Measurements from ENCODE around the gene CDC123.
"Not testable (repeated sequence)": the region's sequence is repeated elsewhere in the genome, so short reads cannot be mapped to it uniquely, and the experiment has no call there.

The CDC123 gene

DNA sequence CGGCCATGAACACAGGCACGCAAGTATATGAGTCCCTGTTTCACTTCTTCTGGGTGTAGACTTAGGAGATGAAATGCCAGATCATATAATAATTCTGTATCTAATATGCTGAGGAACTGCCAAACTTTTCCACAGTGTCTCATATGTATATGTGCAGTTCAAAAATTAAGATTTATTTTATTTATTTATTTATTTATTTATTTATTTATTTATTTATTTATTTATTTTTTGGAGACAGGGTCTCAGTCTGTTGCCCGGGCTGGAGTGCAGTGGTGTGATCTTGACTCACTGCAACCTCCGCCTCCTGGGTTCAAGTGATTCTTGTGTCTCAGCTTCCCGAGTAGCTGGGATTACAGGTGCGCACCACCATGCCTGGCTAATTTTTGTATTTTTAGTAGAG lies 24.5 kb upstream of the CDC123 start:
- H3K9ac ChIP-seq (ENCODE audit: low read depth, low read length); H3K4me3 ChIP-seq (ENCODE audit: low read length); H3K27me3 ChIP-seq (ENCODE audit: insufficient read depth, low read length); H3K9me3 ChIP-seq (ENCODE audit: insufficient read depth, low read depth, low read length); H3K4me1 ChIP-seq (ENCODE audit: insufficient read depth, low read length); H3K27ac ChIP-seq (ENCODE audit: low read depth, low read length): not testable (repeated sequence)
- WGBS: 97% methylated on average over 6 of the region's 6 CpGs
- H3K36me3 ChIP-seq (ENCODE audit: insufficient read depth, low read length): peaks cover 81% of the 10 kb centered on the region

DNA sequence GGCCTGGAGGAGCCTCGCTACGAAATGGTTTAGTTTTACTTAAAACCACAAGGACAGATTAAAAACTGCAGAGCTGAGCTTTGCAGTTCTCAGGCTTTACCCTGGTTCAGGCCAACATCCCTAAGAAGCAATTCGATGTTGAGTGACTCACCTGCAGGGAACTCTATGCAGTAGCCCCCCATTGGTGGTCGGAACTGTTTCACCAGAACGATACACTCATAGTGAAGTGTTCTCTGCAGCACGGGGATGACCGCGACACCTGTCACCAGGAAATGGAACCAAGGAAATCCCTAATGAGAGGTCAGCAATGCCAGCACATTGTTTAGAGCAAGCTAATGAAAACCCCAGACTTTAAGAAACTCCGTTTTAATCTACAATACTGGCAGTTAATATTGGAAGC lies 18.3 kb upstream of the CDC123 start:
- Histone ChIP-seq H3K27ac (ENCODE audit: low read depth, low read length) (no peak overlapping the region), H3K27me3 (ENCODE audit: insufficient read depth, low read length) (no peaks in the 10 kb centered on the region), H3K4me3 (ENCODE audit: low read length) (no peak overlapping the region), H3K4me1 (ENCODE audit: insufficient read depth, low read length) (peaks cover 18% of the 10 kb centered on the region), H3K9ac (ENCODE audit: low read depth, low read length) (no peak overlapping the region), H3K36me3 (ENCODE audit: insufficient read depth, low read length) (peaks cover 62% of the 10 kb centered on the region), H3K9me3 (ENCODE audit: insufficient read depth, low read depth, low read length) (no peaks in the 10 kb centered on the region)
- 97% methylated on average over 8 of the region's 9 CpGs for WGBS

DNA sequence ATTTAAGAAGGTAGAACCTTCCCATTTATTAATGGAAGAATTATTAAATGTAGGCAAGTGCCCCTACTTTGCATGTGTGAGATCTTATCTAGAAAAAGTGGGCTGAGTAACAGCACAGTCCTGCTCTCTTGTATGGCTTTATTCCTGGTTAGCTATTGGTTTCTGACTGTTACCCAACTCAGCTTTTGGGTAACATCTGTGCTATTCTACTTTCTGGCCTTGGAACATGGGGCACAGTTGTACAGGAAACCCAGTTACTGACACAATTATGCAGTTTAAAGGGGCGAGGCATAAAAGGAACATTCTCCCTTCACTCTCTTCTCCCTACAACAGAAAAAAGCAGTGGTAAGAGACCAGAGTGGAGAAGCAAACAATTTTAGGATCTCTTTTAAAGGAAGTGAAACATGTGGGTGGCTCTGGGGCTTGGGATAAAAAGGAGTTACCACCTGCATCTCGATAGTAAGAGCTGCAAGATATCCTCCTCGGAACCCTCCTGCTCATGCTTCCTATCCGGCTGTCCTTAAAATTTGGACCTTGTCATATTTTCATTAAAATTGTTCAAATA lies 16.3 kb upstream of the CDC123 start:
- H3K27me3 ChIP-seq (ENCODE audit: insufficient read depth, low read length): no peaks in the 10 kb centered on the region
- H3K36me3 ChIP-seq (ENCODE audit: insufficient read depth, low read length): peaks cover 65% of the 10 kb centered on the region
- no peaks in the 10 kb centered on the region for H3K9me3 ChIP-seq (ENCODE audit: insufficient read depth, low read depth, low read length)
- 94% methylated on average over 4 of the region's 4 CpGs for WGBS
- H3K4me3 ChIP-seq (ENCODE audit: low read length): no peak overlapping the region; the same call in 1 of the 2 replicates
- peaks cover 18% of the 10 kb centered on the region for H3K4me1 ChIP-seq (ENCODE audit: insufficient read depth, low read length)
- H3K9ac ChIP-seq (ENCODE audit: low read depth, low read length): no peak overlapping the region
- peak overlapping the region; percentile 85 for H3K27ac ChIP-seq (ENCODE audit: low read depth, low read length)

DNA sequence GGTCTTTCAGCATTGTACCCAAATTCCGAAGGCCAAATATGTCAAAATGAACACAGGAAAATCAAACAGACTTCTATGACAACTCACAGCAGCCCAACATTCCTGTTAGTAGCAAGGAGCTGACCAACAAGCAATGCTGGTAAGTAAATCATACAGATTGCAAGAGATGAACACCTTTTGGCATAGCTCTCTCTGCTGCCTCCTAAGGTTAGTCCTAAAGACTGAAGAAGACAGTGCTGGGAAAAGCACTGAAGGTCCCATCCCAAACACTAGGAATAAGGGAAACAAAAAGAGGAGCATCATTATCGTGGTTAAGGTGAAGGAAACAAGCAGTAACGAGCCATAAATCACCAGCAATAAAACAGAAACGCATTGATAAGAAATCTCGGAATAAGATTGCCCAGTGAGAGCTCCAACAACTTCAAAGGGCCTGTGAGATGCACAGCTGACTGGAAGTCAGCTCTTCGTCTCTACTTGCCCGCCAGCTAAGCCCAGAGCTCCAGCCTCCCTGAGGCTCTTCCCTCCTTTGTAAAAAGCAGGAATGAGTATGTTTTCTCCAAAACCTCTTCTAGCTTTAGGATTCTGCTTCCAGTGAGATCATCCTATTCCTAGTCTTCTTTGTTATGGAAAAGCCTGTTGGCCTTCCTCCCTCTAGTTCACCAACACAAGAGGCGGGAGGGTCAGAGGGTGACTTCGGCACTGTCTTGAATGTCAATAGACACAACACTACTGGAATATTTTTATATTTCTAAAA lies 15.6 kb upstream of the CDC123 start:
- H3K27ac ChIP-seq (ENCODE audit: low read depth, low read length): peak overlapping the region; percentile 85
- H3K4me3 ChIP-seq (ENCODE audit: low read length): no peak overlapping the region; the same call in 1 of the 2 replicates
- no peaks in the 10 kb centered on the region for H3K9me3 ChIP-seq (ENCODE audit: insufficient read depth, low read depth, low read length)
- peak overlapping the region; percentile 41; the same call in 1 of the 2 replicates for H3K9ac ChIP-seq (ENCODE audit: low read depth, low read length)
- WGBS: 31% methylated on average over 9 of the region's 9 CpGs
- peaks cover 18% of the 10 kb centered on the region for H3K4me1 ChIP-seq (ENCODE audit: insufficient read depth, low read length)
- no peaks in the 10 kb centered on the region for H3K27me3 ChIP-seq (ENCODE audit: insufficient read depth, low read length)
- H3K36me3 ChIP-seq (ENCODE audit: insufficient read depth, low read length): peaks cover 67% of the 10 kb centered on the region

DNA sequence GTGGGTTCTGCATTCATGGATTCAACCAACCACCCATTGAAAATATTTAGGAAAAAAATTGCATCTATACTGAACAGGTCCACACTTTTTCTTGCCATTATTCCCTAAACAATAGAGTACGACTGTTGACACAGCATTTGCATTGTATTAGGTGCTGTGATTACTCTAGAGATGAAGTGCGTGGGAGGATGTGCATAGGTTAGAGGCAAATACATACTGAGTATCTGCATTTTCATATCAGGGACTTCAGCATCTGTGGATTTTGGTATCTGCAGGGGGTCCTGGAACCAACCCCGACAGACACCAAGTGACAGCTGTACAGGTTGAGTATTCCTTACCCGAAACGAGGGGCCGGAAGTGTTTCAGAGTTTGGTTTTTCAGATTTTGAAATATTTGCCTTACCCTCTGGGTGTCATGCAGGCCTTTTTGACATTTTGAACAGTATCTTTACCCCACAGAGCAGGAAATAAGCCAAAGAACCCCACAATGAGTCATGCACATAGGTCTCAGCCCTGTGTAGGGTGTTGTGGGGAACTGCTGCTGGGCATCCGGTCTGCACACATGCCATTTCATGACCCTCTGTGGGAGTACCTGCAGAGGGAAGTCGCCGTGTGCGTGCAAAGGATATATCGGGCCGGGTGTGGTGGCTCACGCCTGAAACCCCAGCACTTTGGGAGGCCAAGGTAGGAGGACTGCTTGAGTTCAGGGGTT lies 14.8 kb upstream of the CDC123 start:
- no peak overlapping the region for H3K4me3 ChIP-seq (ENCODE audit: low read length)
- peak overlapping the region; percentile 85; the same call in 1 of the 2 replicates for H3K27ac ChIP-seq (ENCODE audit: low read depth, low read length)
- 87% methylated on average over 13 of the region's 13 CpGs for WGBS
- H3K9ac ChIP-seq (ENCODE audit: low read depth, low read length): no peak overlapping the region
- peaks cover 71% of the 10 kb centered on the region for H3K36me3 ChIP-seq (ENCODE audit: insufficient read depth, low read length)
- no peaks in the 10 kb centered on the region for H3K27me3 ChIP-seq (ENCODE audit: insufficient read depth, low read length)
- H3K4me1 ChIP-seq (ENCODE audit: insufficient read depth, low read length): peaks cover 18% of the 10 kb centered on the region
- no peaks in the 10 kb centered on the region for H3K9me3 ChIP-seq (ENCODE audit: insufficient read depth, low read depth, low read length)

DNA sequence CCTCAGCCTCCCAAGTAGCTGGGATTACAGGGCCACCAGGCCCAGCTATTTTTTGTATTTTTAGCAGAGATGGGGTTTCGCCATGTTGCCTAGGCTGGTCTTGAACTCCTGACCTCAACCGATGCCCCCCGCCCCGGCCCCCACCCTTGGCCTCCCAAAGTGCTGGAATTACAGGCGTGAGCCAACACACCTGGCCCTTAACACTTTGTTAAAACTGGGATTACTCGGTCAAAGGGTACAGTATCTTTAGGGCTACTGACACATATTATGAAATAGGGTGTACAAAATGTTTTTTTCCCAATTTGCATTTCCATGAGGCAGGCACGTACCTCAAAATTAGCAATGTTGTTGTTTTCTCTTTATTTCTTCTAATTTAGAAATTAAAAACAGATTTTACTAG lies 11.8 kb upstream of the CDC123 start:
- Histone ChIP-seq H3K27ac (ENCODE audit: low read depth, low read length) (no peak overlapping the region), H3K27me3 (ENCODE audit: insufficient read depth, low read length) (no peaks in the 10 kb centered on the region), H3K9ac (ENCODE audit: low read depth, low read length) (no peak overlapping the region), H3K4me3 (ENCODE audit: low read length) (no peak overlapping the region), H3K9me3 (ENCODE audit: insufficient read depth, low read depth, low read length) (no peaks in the 10 kb centered on the region), H3K4me1 (ENCODE audit: insufficient read depth, low read length) (peaks cover 18% of the 10 kb centered on the region), H3K36me3 (ENCODE audit: insufficient read depth, low read length) (peaks cover 62% of the 10 kb centered on the region)
- 90% methylated on average over 6 of the region's 7 CpGs for WGBS

DNA sequence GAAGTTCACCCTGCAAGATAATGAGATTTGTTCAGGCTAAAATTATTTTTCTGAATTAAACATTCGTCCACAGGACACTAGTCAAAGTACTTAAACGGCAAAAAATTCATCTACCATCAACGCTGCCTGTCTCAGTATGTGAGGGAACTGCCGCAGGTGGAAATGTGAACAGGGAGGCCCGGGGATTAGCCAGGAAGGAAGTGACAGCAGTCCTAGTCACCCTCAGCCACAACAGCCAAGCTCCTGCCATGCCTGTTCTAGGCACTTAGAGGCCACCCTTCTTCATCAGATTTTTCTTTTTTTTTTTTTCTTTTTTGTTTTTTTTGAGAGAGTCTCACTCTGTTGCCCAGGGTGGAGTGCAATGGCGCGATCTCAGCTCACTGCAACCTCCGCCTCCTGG lies 9.7 kb upstream of the CDC123 start:
- 96% methylated on average over 8 of the region's 8 CpGs for WGBS
- Histone ChIP-seq H3K4me1 (ENCODE audit: insufficient read depth, low read length) (no peaks in the 10 kb centered on the region), H3K27ac (ENCODE audit: low read depth, low read length) (no peak overlapping the region), H3K27me3 (ENCODE audit: insufficient read depth, low read length) (no peaks in the 10 kb centered on the region), H3K36me3 (ENCODE audit: insufficient read depth, low read length) (peaks cover 53% of the 10 kb centered on the region), H3K9ac (ENCODE audit: low read depth, low read length) (no peak overlapping the region), H3K9me3 (ENCODE audit: insufficient read depth, low read depth, low read length) (no peaks in the 10 kb centered on the region), H3K4me3 (ENCODE audit: low read length) (no peak overlapping the region)

DNA sequence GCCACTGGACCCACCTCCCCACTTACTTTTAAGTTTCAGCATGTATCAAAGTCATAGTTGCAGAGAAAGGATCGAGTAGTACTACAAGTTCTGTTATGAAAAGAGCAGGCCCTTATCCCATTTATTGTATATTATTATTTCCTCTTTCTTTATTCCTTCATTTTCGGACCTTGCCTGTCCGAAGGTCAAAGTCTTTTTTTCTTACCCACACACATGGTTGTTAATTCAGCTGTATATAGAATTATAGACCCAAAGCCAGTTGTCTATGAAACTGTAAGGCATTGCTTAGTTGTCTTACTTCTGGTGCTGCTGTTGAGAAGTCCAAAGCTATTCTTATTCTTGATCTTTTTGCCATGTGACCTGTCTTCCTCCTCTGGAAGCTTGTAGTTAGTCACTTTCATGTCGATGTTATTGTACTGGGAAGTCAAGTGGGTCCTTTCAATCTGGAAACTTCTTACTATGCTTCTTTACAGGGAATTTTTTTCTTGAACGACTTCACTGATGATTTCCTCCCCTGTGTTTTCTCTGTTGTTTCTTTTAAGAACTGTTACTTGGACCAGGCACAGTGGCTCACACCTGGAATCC lies 8.6 kb upstream of the CDC123 start:
- Histone ChIP-seq H3K27me3 (ENCODE audit: insufficient read depth, low read length) (no peaks in the 10 kb centered on the region), H3K27ac (ENCODE audit: low read depth, low read length) (no peak overlapping the region), H3K36me3 (ENCODE audit: insufficient read depth, low read length) (peaks cover 57% of the 10 kb centered on the region), H3K9me3 (ENCODE audit: insufficient read depth, low read depth, low read length) (no peaks in the 10 kb centered on the region), H3K4me3 (ENCODE audit: low read length) (no peak overlapping the region), H3K4me1 (ENCODE audit: insufficient read depth, low read length) (no peaks in the 10 kb centered on the region), H3K9ac (ENCODE audit: low read depth, low read length) (no peak overlapping the region)
- 86% methylated on average over 2 of the region's 5 CpGs for WGBS

DNA sequence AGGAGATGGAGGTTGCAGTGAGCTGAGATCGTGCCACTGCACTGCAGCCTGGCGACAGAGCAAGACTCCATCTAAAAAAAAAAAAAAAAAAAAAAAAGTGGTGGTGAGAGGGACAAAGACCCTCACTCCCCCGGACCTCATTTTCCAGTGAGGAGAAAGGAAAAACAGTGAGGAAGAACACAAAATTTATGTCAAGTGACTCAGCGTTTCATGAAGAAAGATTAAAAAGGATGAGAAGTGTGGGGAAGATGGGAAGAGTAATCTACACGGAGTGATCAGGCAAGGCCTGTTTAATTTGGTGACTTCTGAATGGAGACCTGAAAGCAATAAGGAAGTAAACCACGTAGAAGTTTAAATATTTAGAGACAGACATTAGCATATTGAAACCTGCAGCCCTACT lies 7.3 kb upstream of the CDC123 start:
- Histone ChIP-seq H3K4me1 (ENCODE audit: insufficient read depth, low read length) (no peaks in the 10 kb centered on the region), H3K9me3 (ENCODE audit: insufficient read depth, low read depth, low read length) (no peaks in the 10 kb centered on the region), H3K4me3 (ENCODE audit: low read length) (no peak overlapping the region), H3K9ac (ENCODE audit: low read depth, low read length) (no peak overlapping the region), H3K27ac (ENCODE audit: low read depth, low read length) (no peak overlapping the region), H3K36me3 (ENCODE audit: insufficient read depth, low read length) (peaks cover 56% of the 10 kb centered on the region), H3K27me3 (ENCODE audit: insufficient read depth, low read length) (no peaks in the 10 kb centered on the region)
- WGBS: 86% methylated on average over 4 of the region's 6 CpGs

DNA sequence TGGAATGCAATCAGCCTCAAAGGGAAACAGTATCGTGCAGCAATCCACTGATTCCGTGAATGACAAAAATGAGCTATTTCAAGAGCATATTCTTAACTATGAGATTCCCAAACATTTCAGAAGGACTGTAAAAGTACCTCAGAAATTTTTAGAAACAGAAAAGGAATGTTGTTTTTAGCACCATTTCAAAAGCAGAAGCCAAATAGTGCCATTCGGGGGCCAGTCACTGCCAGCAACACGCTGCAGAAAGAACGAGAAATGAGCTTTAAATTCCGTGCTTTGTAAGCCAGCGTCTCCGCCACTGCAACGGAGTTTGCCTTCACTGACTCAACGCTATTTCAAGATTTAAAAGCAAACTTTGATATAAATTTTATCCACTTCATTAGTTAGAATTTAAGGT lies 6.6 kb upstream of the CDC123 start:
- Histone ChIP-seq H3K27me3 (ENCODE audit: insufficient read depth, low read length) (no peaks in the 10 kb centered on the region), H3K27ac (ENCODE audit: low read depth, low read length) (no peak overlapping the region), H3K9me3 (ENCODE audit: insufficient read depth, low read depth, low read length) (no peaks in the 10 kb centered on the region), H3K4me1 (ENCODE audit: insufficient read depth, low read length) (peaks cover 4% of the 10 kb centered on the region; the same call in 1 of the 2 replicates), H3K36me3 (ENCODE audit: insufficient read depth, low read length) (peaks cover 50% of the 10 kb centered on the region), H3K4me3 (ENCODE audit: low read length) (no peak overlapping the region), H3K9ac (ENCODE audit: low read depth, low read length) (no peak overlapping the region)
- 96% methylated on average over 9 of the region's 10 CpGs for WGBS

DNA sequence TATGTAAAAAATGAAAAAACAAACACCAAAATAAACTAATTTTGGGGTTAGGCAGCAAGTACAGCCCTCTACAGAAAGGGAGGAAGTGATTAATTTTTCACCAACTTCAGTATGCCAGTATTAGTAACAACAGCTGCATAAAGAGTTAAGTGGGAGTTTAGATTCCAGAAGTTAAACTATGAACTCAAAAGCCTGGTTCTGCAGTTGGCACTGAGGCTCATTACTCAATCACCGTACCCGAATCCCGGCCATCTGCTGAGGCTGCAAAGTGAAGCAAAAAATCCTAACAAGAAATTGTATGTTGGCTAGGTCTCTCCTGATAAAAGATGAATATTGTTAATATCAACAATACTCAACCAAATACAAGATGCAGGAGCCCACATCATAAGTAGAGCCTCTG lies 4.3 kb upstream of the CDC123 start:
- 97% methylated on average over 3 of the region's 3 CpGs for WGBS
- Histone ChIP-seq H3K36me3 (ENCODE audit: insufficient read depth, low read length) (peaks cover 28% of the 10 kb centered on the region), H3K27ac (ENCODE audit: low read depth, low read length) (no peak overlapping the region), H3K4me3 (ENCODE audit: low read length) (no peak overlapping the region), H3K27me3 (ENCODE audit: insufficient read depth, low read length) (no peaks in the 10 kb centered on the region), H3K9ac (ENCODE audit: low read depth, low read length) (no peak overlapping the region), H3K9me3 (ENCODE audit: insufficient read depth, low read depth, low read length) (no peaks in the 10 kb centered on the region), H3K4me1 (ENCODE audit: insufficient read depth, low read length) (peaks cover 6% of the 10 kb centered on the region; the same call in 1 of the 2 replicates)
